Esophagus squamous epithelium (tissue), 4 donors: ENCODE data around the gene PRKAR1A.

Source experiments
- CTCF ChIP-seq, 6 experiments: fragments of 450-650 bp in 4 of 6; fragments of 200-600 bp in 2 of 6; sonication (generic) in 2 of 6; IDR thresholded peaks; one replicate each; pipeline ENCODE4 v1.5.1; 2016 to 2019; ENCODE audit warnings: antibody characterized with exemption in 6 of 6, mild to moderate bottlenecking in 4 of 6, moderate library complexity in 4 of 6
- POLR2A ChIP-seq, 4 donors: fragments of 450-650 bp; IDR thresholded peaks; one replicate each; pipeline ENCODE4 v1.6.1; 2017; ENCODE audit warnings: antibody characterized with exemption in 4 of 4, mild to moderate bottlenecking in 4 of 4, moderate library complexity in 3 of 4

DNA sequence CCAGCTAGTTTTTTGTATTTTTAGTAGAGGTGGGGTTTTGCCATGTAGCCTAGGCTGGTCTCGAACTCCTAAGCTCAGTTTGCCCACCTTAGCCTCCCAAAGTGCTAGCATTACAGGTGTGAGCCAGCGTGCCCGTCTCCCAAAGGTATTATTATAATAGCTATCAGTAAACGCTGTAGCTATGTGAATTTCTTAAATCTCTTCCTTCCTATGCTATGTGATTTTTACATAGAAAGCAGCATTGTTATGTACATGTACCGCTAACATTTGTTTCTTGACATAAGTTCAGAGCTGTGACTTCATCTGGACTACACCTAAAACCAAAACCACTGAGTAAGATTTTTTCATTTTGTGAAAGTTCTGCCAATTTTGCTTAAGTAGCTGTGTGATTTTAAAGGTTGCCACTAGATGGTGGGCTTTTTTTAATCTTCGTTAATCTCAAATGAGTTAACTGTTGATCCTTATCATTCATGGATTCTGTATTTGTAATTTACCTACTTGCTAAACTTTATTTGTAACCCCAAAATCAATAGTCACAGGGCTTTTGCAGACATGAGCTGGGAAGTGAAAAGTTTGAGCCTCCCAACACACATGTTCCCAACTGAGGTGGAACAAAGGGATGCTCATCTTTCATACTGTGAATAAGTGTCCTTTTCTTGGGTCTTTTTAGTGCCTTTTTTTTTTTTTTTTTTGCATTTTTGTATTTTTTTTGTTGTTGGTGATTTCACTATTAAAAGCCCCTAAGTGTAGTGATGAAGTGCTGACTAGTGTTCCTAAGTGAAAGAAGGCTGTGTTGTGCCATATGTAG is 21.9 kb downstream of the PRKAR1A start:
- TF ChIP-seq CTCF (IDR thresholded peaks at IDR 0.05), result peak in 4 of 6 experiments; percentile 21 to 52 (median 41)
- no peak for TF ChIP-seq POLR2A (IDR thresholded peaks at IDR 0.05)
